ENCODE measurements around the gene DCPS.
"Not testable (repeated sequence)": the region's sequence is repeated elsewhere in the genome, so short reads cannot be mapped to it uniquely, and the experiment has no call there.

Gene DCPS

GRCh38 chr11:126362879-126363655 lies 59.2 kb downstream of the DCPS start:
- no peak for DNase-seq

GRCh38 chr11:126363706-126364248 lies 59.9 kb downstream of the DCPS start:
- no peak for DNase-seq

DNA sequence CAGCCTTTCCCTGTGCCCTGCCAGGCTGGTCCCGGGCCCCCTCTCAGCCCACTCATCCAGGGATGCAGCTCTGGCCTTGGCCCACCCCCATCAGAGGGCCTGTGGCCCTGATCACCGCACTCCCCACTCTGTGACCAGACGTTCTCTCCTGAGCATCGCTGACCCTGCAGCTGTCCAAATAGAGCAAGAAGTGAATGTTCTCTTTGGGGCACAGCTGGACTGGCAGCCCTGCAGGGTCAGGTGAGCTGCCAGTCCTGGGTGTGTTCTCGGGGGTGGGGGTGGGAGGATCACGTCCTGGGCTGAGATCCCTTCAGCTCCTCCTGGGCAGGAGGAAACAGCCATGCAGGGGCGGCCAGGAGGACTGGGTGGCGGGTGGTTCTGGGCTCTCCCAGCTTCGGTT lies 60.9 kb downstream of the DCPS start:
- DNase-seq = not testable (repeated sequence)

- DNase-seq = not testable (repeated sequence)
These were observed 61.6 kb downstream of the DCPS start for GRCh38 chr11:126365508-126365907.

DNA sequence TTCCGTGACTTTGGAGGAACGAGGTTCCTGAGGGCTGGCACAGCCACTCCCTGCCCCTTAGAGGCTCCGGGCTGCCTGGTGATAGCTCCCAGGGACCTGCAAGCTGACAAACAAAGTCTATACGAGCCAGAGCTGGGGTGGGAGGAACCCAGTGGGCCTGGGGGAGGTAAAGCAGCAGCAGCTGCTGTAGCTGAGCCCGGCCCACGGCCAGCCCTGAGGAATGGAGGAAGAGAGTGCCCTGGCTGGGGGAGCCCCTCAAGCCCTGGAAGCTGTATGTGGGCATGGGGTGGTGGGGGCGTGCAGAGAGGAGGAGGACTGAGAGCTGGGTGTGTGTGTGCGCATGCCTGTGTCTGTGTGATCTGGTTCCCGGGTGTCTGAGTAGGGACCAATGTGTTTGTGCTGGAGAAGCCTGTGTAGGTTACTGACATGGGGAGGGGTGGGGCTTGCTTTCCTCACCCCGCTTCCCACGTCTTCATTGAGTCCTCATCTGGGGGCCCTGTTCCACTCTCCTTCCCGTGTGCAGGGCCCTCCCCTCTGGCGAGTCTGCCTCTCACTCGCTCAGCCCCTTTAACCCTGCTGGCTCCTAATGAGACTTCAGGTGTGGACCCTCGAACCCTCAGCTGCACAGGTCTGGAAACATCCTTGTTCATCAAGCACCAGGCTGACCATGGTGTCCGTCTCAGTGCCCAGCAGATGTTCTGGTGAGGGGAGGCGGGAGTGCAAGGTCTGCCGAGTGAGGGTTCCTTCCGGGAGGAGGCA lies 62.4 kb downstream of the DCPS start:
- DNase-seq = no peak

DNA sequence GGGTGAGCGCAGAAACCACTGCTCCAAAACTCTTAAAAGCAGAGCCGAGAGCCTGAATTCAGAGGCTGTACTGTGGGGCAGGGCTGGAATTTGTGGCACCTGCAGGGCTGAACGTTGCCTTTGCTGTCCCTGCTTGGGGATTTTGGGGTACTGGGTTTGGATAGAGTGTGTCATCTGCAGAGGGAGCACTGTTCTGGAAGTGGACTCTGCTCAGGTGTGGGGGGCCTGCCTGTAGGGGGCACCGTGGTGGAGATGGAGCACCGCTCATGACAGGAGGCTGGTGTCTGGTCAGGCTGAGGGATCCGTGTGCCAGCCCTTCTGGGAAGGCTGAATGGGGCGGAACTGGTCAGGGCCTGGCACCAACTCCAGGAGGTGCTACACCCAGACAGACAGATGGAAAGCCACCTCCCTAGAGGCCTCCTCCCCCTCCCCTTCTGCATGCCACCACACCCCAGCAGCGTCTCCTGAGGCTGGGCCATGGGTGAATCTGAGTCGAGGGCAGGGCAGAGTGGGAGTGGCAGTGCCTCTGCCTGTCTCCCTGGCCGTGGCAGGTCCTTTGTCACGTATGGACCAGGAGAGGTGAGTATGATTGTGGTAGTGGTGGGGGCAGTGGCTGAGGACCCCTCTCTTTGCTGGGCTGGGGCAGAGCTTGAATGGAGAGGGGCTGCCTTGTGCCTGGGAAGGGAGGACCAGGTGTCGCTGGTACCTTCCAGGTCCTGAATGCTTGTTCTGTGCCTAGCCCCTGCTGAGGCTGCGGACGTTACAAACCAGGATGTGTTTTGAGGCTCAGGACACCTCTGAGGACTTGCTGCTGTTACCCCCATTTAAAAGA lies 63.2 kb downstream of the DCPS start:
- not testable (repeated sequence) for DNase-seq

DNA sequence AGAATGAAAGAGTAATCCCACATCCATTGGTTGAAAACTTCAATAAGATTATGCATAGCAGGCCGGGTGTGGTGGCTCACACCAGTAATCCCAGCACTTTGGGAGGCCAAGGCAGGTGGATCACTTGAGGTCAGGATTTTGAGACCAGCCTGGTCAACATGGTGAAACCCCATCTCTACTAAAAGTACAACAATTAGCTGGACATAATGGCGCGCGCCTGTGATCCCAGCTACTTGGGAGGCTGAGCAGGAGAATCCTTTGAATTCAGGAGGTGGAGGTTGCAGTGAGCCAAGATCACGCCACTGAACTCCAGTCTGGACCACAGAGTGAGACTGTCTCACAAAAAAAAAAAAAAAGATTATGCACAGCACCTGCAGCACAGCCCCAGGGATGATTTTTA lies 63.9 kb downstream of the DCPS start:
- not testable (repeated sequence) for DNase-seq

GRCh38 chr11:126368336-126369119 lies 64.7 kb downstream of the DCPS start:
- DNase-seq = peak; percentile 14

DNA sequence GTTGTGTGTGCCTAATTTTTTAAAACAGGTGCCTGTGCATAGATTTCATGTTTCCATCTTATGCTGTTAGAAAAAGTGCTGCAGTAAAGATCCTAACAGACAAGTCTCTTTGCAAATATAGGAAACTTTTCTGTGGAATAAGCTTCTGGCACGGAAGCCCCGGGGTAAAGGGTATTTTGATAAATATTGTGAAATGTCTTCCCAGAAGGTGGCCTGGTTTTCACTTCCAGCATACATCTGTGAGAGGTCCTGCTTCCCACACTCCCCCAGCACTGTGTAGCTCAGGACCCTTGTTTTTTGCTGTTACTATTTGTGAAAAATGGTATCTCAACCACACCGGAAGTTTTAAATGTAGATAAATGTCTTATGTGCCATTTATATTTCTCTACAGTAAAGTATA lies 66.2 kb downstream of the DCPS start:
- DNase-seq = no peak

- no peak for DNase-seq
These were observed 67.7 kb downstream of the DCPS start for GRCh38 chr11:126371595-126371994.

DNA sequence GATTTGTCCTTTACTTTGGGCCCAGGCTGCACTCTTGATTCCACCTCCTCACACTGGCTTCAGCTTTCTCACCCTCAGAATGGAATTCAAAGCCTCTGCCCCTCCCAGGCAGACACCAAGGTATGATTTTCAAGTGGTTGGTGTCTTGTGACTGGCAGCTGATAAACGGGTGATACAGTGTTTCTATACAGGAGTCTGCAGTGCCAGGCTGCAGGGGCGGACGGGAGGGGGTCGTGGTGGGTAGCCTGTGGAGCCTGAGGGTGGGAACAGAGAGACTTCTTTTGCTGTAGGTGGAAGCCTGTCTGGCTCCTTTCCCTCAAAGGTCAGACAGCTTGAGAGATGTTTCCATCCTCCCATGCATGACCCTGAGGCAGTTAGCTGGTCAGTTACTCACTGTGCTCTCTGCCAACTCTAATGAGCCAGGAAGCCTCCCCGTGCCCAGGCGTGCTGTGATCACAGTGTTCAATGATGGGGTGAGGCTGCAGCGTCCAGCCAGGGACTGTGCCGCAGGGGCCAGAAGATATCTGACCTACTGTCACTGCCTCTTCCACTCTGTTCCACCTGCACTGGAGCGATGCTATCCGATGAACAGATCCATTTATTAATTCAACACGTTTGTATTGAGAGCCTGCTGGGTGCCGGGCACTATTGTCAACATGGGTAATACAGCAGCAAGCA lies 69.7 kb downstream of the DCPS start:
- DNase-seq = not testable (repeated sequence)

GRCh38 chr11:126374562-126375300 lies 70.9 kb downstream of the DCPS start:
- not testable (repeated sequence) for DNase-seq

DNA sequence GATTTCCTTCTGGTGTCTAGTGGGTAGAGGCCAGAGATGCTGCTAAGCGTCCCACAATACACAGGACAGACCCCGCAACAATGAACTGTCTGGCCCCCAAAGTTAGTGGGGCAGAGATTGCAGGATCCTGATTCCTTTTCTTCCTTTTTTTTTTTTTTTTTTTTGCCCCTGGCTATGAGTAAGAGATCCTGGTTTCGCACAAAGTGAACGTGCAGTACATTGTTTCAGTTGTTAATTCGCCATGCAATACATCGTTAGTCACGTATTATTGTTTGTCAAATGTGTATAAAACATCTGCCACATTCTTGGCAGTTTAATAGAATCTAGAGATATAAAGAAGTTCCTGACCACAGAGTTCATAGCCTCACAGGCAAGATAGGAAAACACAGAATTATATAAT lies 71.9 kb downstream of the DCPS start:
- DNase-seq = no peak

DNA sequence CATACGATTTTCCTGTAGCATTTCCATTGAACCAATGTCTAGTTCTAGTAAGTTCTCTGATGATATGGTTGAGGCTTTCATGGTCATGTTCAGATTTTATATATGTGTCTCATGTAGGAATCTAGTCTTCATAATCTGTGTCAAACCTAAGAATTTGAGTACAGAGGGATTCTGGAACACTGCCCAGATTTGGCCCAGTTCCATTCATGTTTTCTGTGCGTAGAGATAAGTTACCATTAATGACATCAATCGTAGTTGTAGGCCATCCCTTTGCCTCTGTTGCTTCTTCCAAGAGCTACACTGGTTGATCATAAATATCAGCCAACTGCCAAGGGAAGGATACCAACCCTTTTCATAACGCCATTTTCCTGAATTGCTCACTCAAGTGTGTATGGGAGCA lies 74.9 kb downstream of the DCPS start:
- no peak for DNase-seq

GRCh38 chr11:126380909-126381308 lies 77.0 kb downstream of the DCPS start:
- DNase-seq = no peak

DNA sequence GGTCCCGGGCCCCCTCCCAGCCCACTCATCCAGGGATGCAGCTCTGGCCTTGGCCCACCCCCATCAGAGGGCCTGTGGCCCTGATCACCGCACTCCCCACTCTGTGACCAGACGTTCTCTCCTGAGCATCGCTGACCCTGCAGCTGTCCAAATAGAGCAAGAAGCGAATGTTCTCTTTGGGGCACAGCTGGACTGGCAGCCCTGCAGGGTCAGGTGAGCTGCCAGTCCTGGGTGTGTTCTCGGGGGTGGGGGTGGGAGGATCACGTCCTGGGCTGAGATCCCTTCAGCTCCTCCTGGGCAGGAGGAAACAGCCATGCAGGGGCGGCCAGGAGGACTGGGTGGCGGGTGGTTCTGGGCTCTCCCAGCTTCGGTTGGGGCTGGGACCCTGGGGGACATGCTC lies 78.1 kb downstream of the DCPS start:
- not testable (repeated sequence) for DNase-seq

DNA sequence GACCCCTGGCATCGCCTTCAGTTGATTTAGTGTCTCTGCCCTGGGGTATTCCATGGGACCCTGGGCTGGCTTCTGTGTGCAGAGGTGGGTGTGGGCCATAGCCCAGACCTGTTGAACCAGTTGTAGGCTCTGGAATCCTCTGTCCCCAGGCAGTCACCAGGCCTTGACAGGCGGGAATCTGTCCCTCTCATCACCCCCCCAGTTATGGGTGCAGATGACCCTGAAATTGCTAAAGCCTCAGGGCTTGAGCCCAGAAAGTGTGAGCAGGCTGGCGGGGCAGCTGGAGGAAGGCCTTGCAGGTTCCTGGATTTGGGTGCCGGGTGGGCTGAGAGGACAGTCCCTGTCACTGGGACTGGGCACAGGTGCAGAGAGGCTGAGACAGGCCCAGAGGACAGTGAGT lies 78.8 kb downstream of the DCPS start:
- DNase-seq = not testable (repeated sequence)

GRCh38 chr11:126383339-126384335 lies 79.8 kb downstream of the DCPS start:
- DNase-seq = no peak

DNA sequence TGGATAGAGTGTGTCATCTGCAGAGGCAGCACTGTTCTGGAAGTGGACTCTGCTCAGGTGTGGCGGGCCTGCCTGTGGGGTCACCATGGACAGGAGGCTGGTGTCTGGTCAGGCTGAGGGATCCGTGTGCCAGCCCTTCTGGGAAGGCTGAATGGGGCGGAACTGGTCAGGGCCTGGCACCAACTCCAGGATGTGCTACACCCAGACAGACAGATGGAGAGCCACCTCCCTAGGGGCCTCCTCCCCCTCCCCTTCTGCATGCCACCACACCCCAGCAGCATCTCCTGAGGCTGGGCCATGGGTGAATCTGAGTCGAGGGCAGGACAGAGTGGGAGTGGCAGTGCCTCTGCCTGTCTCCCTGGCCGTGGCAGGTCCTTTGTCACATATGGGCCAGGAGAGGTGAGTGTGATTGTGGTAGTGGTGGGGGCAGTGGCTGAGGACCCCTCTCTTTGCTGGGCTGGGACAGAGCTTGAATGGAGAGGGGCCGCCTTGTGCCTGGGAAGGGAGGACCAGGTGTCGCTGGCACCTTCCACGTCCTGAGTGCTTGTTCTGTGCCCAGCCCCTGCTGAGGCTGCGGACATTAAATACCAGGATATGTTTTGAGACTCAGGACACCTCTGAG lies 80.7 kb downstream of the DCPS start:
- DNase-seq = no peak
